Measurements from ENCODE around the gene CD53.
"Not testable (repeated sequence)": the region's sequence is repeated elsewhere in the genome, so short reads cannot be mapped to it uniquely, and the experiment has no call there.

CD53 gene, protein sequence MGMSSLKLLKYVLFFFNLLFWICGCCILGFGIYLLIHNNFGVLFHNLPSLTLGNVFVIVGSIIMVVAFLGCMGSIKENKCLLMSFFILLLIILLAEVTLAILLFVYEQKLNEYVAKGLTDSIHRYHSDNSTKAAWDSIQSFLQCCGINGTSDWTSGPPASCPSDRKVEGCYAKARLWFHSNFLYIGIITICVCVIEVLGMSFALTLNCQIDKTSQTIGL
- total RNA-seq, result 418 to 839 (median 606) reads per million in 18 experiments

DNA sequence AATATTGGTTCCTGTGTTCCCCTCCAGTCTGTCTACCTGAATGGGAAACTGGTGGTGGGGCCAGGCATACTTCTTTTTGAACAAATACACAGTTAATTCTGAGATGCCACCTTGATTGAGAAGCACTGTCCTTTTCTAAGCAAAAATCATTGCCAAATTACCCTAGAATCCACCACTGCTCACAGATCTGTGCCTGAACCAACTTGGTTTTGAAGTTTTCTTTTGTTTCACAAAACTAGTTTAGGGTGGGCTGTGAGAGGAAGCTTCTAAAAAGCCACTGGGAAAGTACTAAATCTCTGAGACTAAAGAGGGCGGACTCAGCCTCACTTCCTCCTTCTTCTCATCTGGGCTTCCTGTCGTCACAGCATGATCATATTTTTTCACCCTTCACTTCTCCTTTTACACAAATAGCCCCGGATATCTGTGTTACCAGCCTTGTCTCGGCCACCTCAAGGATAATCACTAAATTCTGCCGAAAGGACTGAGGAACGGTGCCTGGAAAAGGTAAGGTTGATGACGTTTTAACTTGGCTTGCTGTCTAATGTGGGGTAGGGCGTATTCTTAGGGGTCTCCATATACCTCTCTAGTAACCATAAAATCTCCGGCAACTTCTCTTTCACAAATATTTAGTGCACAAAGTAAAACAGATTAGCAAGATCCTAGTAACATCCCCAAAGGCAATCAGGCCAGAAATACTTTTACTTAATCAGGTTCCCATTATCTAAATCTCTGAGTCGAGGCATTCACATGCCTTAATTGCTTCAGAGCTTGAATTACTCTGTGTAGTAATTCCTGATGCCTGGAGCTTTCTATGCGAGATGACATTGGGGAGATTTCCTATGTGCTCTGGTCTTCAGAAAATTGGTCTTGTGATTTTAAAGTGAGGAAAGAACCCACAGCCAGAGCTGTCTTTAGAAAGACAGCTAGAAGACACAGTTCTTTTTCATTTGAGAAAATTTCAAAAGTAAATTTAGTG lies at the start of gene CD53:
Gene CD53, plus strand, starts transcription at position 404 of the 976 bp plus-strand sequence. CDS start 18,261 bp downstream, outside the sequence.
- DNase-seq, result peak; percentile 87 to 90

DNA sequence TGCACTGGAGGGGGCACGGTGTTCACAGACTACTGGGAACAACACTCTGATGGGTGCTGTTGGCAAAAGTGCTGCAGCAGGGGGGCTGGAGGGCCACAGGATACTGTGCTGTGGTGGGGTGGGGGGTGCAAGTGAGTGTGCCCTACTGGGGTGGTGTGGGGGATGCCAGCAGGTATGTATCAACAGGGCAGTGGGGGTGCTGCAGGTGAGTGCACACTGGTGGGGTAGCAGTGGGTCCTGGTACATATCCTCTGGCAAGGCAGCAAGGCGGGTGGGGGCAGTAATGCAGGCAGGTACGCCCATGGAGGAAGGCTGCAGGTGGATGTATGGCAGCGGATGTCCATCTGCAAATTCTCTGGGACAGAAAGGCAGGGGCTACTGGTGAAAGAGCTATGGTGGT lies 48.8 kb upstream of the CD53 start:
- DNase-seq, result no peak

DNA sequence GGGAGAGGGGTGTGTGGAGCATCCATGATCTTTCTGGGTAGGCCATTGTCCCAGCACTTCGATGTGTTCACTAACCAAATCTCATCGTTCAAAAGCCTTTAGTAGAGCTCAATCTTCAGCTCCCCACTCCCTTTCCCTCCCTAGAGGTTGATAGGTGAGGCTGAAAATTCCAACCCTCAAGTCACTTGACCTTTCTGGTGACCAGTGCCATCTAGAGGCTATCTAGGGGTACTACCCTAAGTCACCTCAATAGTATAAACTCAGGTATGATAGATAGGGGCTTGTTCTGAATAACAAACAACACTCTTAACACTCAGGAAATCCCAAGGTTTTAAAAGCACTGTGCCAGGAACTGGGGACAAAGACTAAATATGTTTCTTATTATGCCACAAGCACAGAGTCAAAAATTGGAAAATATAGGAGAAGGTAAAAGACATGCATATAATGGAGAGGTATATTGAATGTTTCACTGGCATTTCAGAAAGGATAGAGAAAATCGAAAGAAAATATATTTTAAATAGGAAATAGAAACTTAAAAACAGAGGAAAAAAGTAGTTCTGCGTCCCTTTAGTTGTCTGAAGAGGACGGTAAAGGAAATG lies 42.9 kb upstream of the CD53 start:
- peak; percentile 21 to 24 for DNase-seq

DNA sequence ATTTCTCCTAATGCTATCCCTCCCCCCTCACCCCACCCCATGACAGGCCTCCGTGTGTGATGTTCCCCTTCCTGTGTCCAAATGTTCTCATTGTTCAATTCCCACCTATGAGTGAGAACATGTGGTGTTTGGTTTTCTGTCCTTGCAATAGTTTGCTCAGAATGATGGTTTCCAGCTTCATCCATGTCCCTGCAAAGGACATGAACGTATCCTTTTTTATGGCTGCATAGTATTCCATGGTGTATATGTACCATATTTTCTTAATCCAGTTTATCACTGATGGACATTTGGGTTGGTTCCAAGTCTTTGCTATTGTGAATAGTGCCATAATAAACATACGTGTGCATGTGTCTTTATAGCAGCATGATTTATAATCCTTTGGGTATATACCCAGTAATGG lies 39.2 kb upstream of the CD53 start:
- DNase-seq, result not testable (repeated sequence)

DNA sequence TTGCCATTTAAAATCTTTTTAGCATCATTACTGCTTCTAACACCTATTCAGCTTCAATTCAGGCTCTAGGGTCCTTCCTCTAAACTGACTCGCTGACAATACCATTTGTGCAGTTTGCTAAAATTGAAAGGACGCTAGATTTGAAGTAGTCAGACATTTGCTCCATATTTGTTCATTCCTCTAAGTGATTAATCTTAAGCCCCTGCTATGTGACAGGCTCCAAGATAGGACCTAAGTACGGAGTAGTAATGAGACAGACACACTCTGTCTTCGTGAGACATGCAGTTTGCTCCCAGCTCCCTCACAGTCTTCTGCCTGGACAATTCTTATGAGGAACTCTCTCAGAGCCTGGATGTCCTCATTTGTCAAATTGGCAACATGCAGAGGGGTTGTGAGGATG lies 26.1 kb upstream of the CD53 start:
- no peak for DNase-seq

DNA sequence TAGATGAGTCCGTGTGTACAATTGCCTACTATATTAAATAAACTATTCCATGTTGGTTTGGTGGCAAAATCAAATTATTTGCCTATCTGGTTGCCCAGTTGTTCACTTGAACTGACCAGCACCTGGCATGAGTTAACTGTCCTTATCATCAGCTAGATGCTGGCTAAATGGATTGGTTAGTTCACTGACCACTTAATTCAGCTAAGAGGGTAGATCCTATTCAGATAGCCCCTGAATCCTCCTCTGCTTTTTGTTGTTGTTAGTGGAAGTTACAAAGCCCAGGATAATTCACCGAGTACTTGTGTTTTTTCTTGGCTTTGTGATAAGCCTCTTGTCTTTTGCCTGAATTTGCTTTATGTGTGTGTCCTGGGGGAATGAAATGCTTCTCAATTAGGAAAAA lies 22.8 kb upstream of the CD53 start:
- DNase-seq, result no peak

DNA sequence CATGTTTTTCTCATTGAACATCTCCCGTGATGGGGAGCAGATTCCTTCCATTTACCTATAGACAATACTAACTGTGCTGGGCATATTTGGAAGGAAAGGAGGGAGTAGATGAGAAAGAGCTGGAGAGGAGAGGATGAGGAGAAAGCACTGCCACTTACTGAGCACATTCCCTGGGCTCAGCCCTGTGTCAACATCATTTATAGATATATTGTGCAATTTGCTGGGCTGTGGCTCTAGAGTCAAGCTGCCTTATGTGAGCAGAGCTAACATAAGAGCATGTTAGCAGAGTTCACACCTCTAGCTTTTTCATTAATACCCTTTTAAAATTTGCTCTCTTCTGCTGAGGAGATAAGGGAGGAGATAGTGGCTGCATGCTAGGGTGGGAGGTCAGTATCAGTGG lies 22.3 kb upstream of the CD53 start:
- DNase-seq, result peak; percentile 7 to 16

DNA sequence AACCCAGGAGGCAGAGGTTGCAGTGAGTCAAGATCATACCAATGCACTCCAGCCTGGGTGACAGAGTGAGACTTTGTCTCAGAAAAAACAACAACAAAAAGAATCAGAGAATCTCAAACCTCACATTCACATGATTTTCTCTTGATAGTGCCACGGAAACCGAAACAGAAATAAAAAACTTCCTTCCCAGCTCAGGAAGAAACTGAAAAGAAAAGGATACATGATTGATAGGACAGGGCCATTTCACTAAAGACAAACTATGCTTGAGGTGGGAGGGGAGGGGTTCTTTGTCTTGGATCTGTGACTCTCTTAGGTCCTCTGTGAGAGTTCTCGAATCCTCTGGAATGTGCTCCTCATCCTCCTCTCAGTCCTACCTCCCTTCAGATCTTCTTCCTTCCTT lies 19.8 kb upstream of the CD53 start:
- DNase-seq, result no peak

DNA sequence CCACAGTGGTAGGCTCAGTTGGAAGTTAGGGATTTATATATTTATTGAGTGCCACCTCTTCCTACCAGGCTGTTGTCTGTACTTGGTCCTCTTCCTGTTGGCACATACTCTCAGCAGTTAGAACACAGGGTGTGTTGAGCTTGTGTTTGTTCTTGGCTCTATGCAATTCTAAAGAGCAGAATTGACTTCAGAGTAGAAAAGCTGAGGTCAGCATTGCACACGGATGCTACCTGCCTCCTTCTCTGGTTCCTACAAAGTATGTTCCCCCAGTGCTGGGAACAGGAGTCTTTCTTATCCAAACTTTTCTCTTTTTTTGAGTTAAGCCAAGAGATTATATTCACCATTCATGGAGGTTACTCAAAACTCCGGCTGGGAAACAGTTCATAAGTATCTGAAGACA lies 16.5 kb upstream of the CD53 start:
- DNase-seq, result no peak

DNA sequence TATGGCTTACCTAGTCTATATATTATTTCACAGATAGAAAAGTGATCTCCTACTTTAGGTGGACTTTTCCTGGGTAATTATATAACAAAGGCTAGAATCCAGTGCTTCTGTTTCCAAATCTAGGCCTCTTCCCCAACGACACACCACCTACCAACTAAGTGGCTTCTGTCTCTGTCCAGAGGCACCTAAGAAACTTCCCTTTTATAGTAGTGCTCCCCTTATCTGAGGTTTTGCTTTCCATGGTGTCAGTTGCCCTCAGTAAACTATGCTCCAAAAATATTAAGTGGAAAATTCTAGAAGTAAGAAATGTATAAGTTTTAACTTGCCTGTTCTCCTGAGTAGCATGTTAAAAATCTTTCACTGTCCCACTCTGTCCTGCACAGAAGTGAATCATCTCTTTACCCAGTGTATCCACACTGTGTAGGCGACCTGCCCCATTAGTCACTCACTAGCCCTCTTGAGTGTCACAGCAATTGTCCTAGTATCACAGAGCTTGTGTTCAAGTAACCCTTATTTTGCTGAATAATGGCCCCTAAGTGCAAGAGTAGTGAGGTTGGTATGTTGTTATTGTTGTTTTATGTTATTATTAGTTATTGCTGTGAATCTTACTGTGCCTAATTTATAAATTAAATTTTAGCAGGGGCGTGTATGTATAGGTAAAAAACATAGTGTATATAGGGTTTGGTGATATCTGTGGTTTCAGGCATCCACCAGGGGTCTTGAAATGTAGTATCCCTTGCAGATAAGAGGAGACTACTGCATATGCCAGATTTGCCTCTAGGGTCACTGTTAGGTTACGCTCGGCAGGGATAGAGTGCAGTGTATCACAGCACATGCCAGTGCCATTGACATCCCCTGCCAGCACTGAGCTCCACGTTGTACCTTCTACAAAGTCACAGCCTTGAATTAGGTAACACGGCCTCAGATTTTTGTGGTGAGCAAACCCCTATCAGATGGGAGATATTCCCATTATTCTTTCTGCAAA lies 14.7 kb upstream of the CD53 start:
- peak; percentile 54 to 79 for DNase-seq

GRCh38 chr1:110859062-110859461 lies 13.9 kb upstream of the CD53 start:
- DNase-seq, result no peak

DNA sequence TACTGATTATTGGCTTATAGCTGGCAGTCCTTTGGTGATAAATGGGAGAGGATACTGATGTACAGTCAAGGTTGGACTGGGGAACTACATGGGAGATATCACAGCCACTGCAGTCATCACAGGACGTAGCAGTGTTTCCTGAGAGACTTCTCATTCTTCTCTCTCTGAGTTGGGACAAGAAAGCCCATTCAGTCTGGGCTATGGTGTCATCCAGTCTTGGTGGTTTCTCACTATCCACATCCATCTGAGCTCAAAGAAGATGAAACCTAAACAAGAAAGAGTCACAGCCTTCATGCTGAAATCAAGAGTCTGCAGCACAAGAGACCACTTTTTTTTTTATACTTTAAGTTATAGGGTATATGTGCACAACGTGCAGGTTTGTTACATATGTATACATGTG lies 12.8 kb upstream of the CD53 start:
- no peak for DNase-seq

DNA sequence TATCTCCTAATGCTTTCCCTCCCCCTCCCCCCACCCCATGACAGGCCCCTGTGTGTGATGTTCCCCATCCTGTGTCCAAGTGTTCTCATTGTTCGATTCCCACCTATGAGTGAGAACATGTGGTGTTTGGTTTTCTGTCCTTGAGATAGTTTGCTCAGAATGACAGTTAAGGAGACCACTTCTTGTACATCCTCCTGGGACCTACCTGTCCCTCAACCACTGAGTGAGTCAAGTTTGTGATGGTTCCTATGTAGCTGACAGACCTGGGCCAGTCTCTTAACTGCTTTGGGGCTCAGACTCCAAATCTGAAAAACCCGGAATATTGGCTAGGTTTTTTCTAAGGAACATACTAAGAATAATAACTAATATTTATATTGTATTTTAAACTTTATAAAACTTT lies 12.3 kb upstream of the CD53 start:
- DNase-seq, result not testable (repeated sequence)

DNA sequence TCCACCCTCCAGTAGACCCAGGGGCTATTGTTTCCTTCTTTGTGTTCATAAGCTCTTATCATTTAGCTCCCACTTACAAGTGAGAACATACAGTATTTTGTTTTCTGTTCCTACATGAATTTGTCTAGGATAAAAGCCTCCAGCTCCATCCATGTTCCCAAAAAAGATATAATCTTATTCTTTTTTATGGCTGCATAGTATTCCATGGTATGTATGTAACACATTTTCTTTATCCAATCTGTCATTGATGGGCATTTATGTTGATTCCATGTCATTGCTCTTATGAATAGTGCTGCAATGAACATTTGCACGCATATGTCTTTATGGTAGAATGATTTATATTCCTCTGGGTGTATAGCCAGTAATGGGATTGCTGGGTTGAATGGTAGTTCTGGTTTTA lies 11.0 kb upstream of the CD53 start:
- DNase-seq, result not testable (repeated sequence)

DNA sequence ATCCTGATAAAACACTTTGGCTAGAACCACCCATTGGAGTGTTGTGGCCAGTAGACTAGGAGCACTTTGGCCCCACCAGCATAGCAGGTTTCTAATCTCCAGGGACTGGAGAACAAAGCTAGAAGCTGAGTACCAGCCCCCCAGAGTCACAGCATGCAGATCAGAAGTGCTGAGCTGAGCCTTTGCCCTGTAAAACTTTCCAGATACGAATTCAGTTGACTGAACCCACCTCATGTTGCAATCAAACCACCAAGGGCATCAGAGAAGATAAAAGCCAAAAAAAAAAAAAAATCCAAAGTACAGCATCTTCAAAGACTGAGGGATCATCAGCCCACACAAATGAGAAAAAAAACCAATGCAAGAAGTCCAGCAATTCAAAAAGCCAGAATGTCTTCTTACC lies 8.7 kb upstream of the CD53 start:
- no peak for DNase-seq

GRCh38 chr1:110870721-110871388 lies 2.1 kb upstream of the CD53 start:
- no peak for DNase-seq

- peak in 1 of 2 donors; percentile 10 for DNase-seq
Measured at GRCh38 chr1:110872366-110872744, 593 bp upstream of the CD53 start.

- peak in 1 of 2 donors; percentile 11 for DNase-seq
Measured at GRCh38 chr1:110873856-110874255, 908 bp downstream of the CD53 start.

DNA sequence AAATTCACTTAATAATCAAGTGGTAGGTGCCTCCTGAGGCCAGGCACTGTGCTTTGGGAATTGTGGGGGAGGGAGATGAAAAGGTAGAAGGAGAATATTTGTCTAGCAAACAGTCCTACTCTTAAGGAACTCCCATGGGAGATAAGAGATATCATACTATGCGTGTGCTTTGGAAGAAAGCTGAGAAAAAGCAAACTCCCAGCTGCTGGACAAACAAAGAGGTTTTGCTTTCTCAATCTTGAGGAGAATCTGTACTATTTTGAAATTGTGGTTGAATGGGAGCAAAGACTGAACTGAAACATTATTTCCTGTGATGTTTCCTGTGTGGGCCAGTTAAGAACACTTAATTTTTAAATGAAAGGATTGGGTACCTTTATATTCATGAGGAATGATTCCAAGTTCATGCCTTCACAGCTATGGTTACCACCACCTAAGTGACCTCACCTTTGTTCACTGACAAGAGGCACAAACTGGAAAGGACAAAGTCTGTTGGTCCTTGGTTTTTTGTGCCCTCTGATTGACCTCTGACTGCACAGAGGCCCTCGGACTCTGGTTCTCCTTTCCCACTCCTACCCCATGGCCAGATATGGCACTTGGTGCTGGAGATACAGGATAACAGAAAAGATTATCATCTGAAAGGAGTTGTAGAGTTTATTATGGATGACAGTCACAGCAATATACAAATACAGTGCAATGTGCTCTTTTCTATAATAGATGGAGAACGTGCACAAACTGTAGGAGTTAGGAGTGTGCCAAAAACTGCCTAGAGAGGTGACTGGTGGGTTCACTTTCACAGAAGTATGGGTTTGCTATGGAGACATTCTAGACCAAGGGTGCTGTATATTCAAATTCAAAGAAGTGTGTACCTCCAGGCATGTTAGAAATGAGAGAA lies 1.6 kb downstream of the CD53 start:
- peak; percentile 62 to 65 for DNase-seq

- DNase-seq, result peak; percentile 45 to 50
Measured at GRCh38 chr1:110875216-110875731, 2.3 kb downstream of the CD53 start.
